ENCODE measurements around the gene ACYP2.
"Not testable (repeated sequence)": the region's sequence is repeated elsewhere in the genome, so short reads cannot be mapped to it uniquely, and the experiment has no call there.

Gene ACYP2

GRCh38 chr2:54275541-54275940 is 160.1 kb downstream of the ACYP2 start:
- DNase-seq, result no peak

DNA sequence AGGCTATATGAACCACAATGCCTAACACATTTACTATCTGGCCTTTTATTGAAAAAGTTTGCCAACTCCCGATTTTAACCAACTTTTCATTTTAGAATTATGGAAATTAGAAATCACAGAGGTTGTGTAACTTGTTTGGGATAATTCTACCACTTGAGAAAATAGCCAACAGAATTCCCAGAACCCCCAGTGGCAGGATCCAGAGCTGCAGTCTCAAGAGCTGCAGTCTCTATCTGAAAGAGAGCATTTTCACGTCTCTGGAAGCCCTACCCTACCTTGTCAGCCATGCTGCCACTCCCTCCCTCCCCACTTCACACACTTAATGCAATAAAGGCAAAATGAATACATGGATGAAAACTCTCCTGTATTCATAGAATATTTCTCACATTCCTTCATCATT is 164.0 kb downstream of the ACYP2 start:
- no peak for DNase-seq

- no peak for DNase-seq
Measured at GRCh38 chr2:54284826-54285225, 169.4 kb downstream of the ACYP2 start.

DNA sequence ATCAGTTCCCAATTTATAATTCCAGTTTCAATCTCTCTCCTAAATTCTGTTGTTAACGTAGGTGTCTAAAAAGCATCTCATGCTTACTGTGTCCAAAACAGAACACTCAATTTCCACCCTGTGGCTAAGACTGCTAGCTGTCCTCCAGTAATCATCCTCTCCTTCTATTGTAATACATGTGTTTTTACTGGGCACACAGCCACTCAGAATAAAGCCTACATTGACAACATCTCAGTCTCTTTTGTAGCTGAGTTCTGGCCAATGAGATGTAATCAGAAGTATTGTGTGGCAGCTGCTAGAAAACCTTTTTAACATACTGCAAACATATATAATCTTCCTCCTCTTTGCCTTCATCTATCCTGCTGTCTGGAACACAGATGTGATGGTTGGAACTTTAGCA is 170.0 kb downstream of the ACYP2 start:
- no peak for DNase-seq

- DNase-seq, result no peak
Measured at GRCh38 chr2:54287532-54287931, 172.1 kb downstream of the ACYP2 start.

DNA sequence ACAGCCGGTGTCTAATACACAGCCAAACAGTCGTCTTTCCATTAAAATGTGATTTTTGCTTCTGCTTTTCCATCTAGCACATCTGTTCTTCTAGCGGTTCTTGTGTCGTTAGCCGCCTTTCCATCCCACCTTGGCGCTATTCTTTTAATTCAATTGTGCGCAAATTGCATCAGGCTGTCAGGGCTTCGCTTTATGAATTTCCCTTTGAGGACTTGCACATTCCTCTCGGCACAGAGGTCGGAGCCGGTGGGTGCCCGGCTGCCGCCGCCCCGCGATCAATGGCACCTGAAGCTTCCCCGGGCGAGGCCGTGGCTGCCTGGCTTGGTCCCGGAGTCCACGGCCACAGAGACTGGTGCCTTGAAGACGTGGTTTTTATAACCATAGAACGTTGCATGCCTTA is 174.5 kb downstream of the ACYP2 start:
- DNase-seq, result no peak

GRCh38 chr2:54290356-54291025 is 175.1 kb downstream of the ACYP2 start:
- no peak for DNase-seq

DNA sequence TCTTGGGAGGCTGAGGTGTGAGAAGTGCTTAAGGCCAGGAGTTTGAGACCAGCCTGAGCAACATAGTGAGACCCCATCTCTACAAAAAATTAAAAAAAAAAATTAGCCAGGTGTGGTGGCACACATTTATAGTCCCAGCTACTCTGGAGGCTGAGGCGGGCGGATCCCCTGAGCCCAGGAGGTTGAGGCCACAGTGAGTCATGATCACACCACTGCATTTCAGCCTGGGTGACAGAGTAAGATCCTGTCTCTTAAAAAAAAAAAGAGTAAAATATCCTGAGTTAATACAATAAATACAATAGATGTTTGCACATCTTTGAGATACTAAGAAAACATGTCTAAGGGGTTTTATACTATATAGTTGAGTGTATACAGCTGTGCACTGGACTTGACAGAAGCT is 179.2 kb downstream of the ACYP2 start:
- not testable (repeated sequence) for DNase-seq

DNA sequence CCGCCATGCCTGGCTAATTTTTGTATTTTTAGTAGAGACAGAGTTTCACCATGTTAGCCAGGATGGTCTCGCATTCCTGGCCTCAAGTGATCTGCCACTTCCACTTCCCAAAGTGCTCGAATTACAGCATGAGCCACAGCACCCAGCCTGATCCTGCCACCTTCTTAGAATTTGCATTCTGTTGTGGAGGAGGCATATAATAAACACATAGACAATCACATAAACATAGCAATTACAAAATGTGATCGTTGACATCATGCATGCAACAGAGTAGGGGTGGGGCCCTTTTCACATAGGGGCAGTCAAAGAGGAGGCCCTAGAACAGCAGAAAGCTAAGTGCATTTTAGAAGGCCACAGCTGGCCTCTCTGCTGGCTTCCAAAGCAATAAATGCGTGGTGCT is 180.5 kb downstream of the ACYP2 start:
- no peak for DNase-seq

- DNase-seq, result no peak
Measured at GRCh38 chr2:54298514-54298913, 183.1 kb downstream of the ACYP2 start.

GRCh38 chr2:54303631-54304030 is 188.2 kb downstream of the ACYP2 start:
- no peak for DNase-seq

DNA sequence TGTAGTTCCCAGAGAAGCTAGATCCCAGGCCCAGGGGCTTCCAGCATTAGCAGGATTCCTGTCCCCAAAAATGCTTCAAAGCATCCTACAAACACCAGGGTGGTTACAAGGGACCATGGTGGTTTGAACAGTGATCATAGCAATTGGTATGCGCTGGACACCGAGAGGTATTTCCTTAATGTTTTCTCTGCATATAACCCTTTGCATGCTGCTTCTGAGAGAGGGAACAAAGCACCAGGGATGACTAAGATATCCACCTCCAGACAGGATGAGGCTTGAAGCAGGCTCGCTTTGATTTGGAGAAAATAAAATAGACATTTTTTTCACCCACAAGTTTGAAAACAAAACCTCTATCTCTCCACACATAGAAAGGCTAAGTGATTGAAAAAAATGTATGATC is 191.1 kb downstream of the ACYP2 start:
- DNase-seq, result no peak

DNA sequence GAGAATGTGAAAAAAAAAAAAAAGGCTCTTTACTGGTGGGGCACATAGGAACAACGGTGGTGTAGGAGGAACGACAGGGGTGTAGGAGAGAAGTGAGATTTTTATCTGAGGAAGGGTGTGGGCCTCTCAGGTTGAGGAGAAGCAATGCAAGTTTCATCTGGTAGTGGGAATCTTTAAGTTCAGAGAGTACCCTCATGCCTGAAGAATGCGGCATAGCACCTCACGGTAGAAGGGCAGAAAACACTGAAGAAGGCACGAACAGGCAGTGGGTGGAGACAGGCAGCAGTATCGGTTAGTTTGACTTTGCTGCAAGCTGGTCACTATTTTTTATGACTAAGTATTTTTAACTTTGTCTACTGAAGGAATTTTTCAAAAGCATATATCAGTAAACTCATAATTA is 192.8 kb downstream of the ACYP2 start:
- no peak for DNase-seq

- no peak for DNase-seq
Measured at GRCh38 chr2:54308782-54309181, 193.4 kb downstream of the ACYP2 start.

- DNase-seq, result no peak
Measured at GRCh38 chr2:54310311-54310710, 194.9 kb downstream of the ACYP2 start.

DNA sequence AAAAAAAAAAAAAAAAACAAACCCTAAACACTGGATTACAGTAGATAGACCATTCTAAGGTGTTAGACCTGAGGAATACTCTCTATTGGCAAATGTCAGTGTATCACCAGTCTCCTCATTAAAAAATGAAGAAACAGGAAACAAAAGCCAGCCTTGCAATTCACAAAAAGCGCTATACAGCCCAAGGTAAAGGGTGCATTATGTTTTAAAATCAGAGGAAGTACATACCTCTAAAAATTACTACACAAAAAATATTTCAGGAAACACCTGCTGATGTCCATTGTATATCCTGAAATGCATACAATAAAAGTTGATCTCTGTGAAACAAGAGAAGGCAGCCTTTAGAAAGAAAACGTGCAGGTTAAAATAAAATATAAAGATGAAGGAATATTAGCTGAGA is 195.5 kb downstream of the ACYP2 start:
- no peak for DNase-seq

- no peak for DNase-seq
Measured at GRCh38 chr2:54313147-54313546, 197.7 kb downstream of the ACYP2 start.

GRCh38 chr2:54317973-54318372 is 202.6 kb downstream of the ACYP2 start:
- DNase-seq, result no peak

DNA sequence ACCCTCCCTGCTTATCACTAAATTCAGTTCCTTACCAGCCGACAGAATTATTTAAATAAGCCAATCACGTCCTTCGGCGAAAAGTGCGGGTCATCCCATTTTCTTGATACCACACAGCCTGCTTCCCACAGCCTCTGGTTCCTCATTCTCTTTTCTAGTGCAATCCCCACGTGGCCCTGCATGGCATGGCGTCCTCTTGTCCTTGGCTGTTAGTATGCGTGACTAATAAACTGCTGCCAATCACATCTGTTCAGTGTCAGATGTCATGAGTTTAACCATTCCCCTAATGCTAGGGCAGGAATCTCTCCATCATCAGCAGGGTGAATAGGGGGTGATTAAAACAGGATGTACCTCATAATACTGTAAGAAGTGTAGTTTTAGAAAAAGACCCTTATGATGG is 203.4 kb downstream of the ACYP2 start:
- DNase-seq, result no peak

- DNase-seq, result no peak
Measured at GRCh38 chr2:54321047-54321446, 205.6 kb downstream of the ACYP2 start.

DNA sequence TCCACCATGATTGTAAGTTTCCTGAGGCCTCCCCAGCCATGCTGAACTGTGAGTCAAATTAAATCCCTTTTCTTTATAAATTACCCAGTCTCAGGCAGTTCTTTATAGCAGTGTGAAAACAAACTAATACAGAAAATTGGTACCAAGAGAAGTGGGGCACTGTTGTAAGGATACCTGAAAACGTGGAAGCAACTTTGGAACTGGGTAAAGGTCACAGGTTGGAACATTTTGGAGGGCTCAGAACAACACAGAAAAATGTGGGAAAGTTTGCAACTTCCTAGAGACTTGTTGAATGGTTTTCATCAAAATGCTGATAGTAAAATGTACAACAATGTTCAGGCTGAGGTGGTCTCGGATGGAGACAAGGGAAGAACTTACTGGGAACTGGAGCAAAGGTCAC is 209.1 kb downstream of the ACYP2 start:
- not testable (repeated sequence) for DNase-seq

- DNase-seq, result no peak
Measured at GRCh38 chr2:54325148-54325547, 209.7 kb downstream of the ACYP2 start.

GRCh38 chr2:54329482-54330161 is 214.2 kb downstream of the ACYP2 start:
- DNase-seq, result no peak

DNA sequence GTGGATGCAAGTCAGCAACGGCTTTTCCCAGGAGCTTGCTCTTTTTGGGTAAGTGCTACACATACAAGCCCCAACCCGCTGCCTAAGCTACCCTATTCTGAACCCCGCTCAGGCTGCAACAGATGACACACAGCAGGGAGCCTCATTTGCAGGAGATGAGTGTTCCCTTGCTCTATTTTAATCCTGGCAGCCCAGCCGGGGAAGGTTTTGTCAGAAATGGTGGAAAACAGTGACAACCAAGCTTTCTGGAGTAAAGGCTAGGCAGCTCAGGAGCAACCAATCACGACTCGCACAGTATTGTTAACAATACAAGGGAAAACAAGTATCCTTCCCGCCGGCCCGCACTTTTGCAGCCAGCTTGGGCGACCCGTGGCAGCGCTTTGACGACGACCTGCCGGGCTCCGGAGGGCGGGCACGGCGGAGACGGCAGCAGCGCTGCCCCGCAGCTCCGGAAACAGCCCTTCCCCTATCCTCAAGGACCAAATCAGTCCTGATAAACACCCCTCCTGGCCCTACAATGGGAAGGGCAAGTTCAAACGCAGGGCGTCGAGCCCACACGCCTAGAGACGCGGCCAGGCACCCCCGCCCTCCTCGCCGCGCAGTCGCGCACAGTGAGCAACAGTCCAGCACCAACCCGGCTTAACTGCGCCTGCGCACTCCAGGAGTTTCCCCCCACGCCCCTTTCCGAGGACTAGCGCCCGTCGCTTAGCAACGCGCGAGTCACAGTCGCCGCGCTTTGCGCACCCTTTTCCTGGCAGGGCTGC is 214.9 kb downstream of the ACYP2 start:
- peak; percentile 80 for DNase-seq

All from central memory CD4-positive, alpha-beta T cell (primary cell).